ENCODE results near the gene NUDC. TPM values are rescaled to one million over a fixed set of nuclear protein-coding genes. Genes with fewer than 3 reads are reported as not detected.

Gene NUDC
- total RNA-seq, 1 experiment from 2014 or later, result 118 TPM

- Histone ChIP-seq H3K4me1 (ENCODE audit: insufficient read depth, low read length) (no peaks in the 10 kb centered on the region), H3K23ac (ENCODE audit: insufficient read length, low read depth, low read length) (no peak overlapping the region), H4K91ac (ENCODE audit: insufficient read length, low read depth, low read length) (no peak overlapping the region), H4K5ac (ENCODE audit: insufficient read length, low read depth, low read length) (no peak overlapping the region), H3K9ac (ENCODE audit: extremely low read depth, insufficient read length, low read length) (no peak overlapping the region), H2BK15ac (ENCODE audit: low read depth, low read length) (no peak overlapping the region), H3K9me3 (ENCODE audit: control insufficient read depth, low read depth, low read length) (no peaks in the 10 kb centered on the region), H2BK5ac (ENCODE audit: insufficient read length, low read length) (no peak overlapping the region), H2AFZ (ENCODE audit: low read length) (no peak overlapping the region), H4K8ac (replicated peaks; ENCODE audit: insufficient read length, low read depth, low read length) (no peak overlapping the region), H2BK20ac (ENCODE audit: low read depth, low read length, poor library complexity, severe bottlenecking) (no peak overlapping the region), H3K4ac (ENCODE audit: low read depth, low read length) (no peak overlapping the region), H2BK12ac (ENCODE audit: insufficient read length, low read depth, low read length) (no peak overlapping the region), H4K20me1 (ENCODE audit: control insufficient read depth, insufficient read depth, insufficient read length) (no peaks in the 10 kb centered on the region), H2BK120ac (ENCODE audit: low read depth, low read length, poor library complexity, severe bottlenecking) (no peak overlapping the region), H3K27ac (ENCODE audit: insufficient read length, low read depth, low read length) (no peak overlapping the region), H3K27me3 (ENCODE audit: insufficient read depth, low read length) (no peaks in the 10 kb centered on the region), H3K79me1 (ENCODE audit: insufficient read depth, low read depth, low read length, poor library complexity, severe bottlenecking) (no peaks in the 10 kb centered on the region), H3K79me2 (ENCODE audit: insufficient read depth, low read length) (no peaks in the 10 kb centered on the region), H3K23me2 (ENCODE audit: insufficient read length, low read depth, low read length, poor library complexity, severe bottlenecking) (no peaks in the 10 kb centered on the region), H3K4me2 (ENCODE audit: insufficient read depth, insufficient read length, low read length) (no peak overlapping the region), H3K18ac (ENCODE audit: insufficient read length, low read depth, low read length) (no peak overlapping the region), H3T11ph (ENCODE audit: low read length) (no peak overlapping the region), H2AK5ac (ENCODE audit: insufficient read length, low read length) (no peak overlapping the region), H3K56ac (ENCODE audit: insufficient read length, low read depth, low read length) (no peak overlapping the region), H3K14ac (ENCODE audit: insufficient read depth, low read length) (no peak overlapping the region)
- TF ChIP-seq CTCF (conservative IDR thresholded peaks at IDR 0.05), result no peak
- Mint-ChIP-seq H3K27me3 (ENCODE audit: low read depth) (peaks cover 2% of the 10 kb centered on the region), H3K9me3 (no peaks in the 10 kb centered on the region), H3K4me1 (no peaks in the 10 kb centered on the region), H3K4me3 (no peak overlapping the region), H3K27ac (no peak overlapping the region), H3K36me3 (ENCODE audit: insufficient read depth in 1 of 3, low read depth in 3 of 3) (no peaks in the 10 kb centered on the region)
- DNase-seq, result no peak
- WGBS (ENCODE audit: extremely low coverage, insufficient read length, low lambda C conversion rate), result no CpG with 5 or more reads among the region's 3 CpGs
Observed at GRCh38 chr1:26909951-26910342, 11.6 kb upstream of the NUDC start.
